ENCODE data around the gene EHHADH. TPM values are rescaled to one million over a fixed set of nuclear protein-coding genes. Genes with fewer than 3 reads are reported as not detected.

Gene EHHADH
- total RNA-seq, 1 experiment from 2014 or later = not detected

DNA sequence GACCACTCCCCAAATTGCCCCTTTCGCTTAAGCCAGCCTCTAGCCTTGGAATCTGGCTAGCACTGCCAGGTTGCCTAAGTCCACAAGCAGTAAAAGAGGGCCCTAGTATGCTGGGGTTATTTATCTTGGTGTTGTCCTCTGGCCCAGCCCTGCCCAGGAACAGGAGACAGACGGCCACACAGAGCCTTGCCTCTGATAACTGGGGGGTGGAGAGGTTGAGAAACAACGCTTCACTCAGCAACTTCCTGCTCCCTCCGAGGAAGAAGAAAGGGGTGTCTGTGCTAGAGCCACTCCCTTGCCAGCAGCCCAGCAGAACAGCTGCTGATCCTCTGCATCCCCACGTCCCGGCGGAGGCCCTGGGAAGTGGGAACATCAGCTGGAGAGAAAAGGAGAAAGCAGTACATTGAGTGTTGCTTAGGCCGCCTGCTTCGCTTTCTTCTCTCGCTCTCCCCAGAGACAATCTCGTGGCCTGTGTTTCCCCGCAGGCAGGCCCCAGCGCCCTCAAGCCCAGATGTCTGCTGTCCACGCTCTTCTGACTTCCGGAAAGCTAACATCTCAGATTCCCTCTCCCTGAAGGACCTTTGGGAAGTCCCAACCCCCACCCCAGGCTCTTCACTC lies 78.4 kb downstream of the EHHADH start:
- peak overlapping the region; percentile 64 for H3K4me2 ChIP-seq (ENCODE audit: low read depth, low read length, poor library complexity, severe bottlenecking)
- H3K9ac ChIP-seq (ENCODE audit: low read length) = peak overlapping the region; percentile 43

DNA sequence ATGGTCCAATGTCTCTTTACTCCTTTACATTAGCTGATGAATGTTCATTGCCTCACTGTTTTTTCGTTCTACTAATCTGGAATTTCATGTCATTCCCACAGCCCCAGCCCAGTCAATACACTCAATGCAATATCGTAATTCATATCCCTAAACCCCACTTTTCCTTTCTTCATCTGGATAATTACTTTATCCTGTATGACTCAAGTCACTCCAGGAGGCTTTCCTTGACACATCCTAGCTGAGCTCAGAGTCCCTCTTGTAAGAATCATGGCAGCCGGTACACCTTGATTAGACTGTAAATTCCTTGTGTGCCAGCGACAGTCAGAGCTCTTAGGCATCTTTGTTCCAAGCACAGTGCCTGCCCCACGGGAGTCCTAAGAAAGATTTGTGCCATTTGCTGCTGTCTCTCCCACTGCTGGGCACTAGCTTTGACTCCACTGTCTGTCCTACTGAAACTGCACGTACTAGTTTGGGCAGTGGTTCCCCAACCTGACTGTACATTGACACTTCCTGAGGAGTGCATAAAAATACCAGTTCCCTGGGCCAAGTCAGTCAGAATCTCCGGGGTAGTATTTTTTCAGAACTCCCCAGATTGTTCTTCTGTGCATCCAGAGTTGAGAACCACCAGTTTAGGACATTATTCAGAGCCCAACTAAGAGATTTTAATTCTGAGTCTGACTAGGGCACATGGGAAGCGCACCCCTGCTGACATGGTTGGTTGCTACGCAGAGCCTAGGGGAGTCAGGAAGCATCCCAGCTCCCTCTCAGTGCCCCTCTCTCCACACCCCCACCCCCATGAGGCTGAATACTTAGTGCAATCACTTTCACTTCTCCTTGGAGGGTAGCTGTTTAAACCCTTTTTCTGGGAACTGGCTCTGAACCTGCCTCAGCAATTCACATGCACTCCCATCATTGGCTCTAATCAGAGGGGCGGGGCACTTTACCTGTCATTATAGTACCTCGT lies 81.5 kb downstream of the EHHADH start:
- no peaks in the 10 kb centered on the region for H3K79me2 ChIP-seq (ENCODE audit: low read length)
- H2AFZ ChIP-seq (ENCODE audit: low read length) = no peak overlapping the region
- no peaks in the 10 kb centered on the region for H3K9me2 ChIP-seq (replicated peaks; ENCODE audit: insufficient read depth, low read length)
- H3K9me3 ChIP-seq (ENCODE audit: low read length) = no peaks in the 10 kb centered on the region
- H3K27ac ChIP-seq (ENCODE audit: low read length) = no peak overlapping the region
- no peaks in the 10 kb centered on the region for H3K27me3 ChIP-seq (ENCODE audit: low read length)
- H3K9ac ChIP-seq (ENCODE audit: low read length) = no peak overlapping the region
- no peaks in the 10 kb centered on the region for H3K36me3 ChIP-seq (ENCODE audit: insufficient read depth, low read length)
- no peaks in the 10 kb centered on the region for H4K20me1 ChIP-seq (ENCODE audit: insufficient read depth, low read depth, low read length)
- no peak overlapping the region for H3K4me2 ChIP-seq (ENCODE audit: low read depth, low read length, poor library complexity, severe bottlenecking)
- peaks cover 12% of the 10 kb centered on the region for H3K4me1 ChIP-seq (ENCODE audit: low read length)
- no peak overlapping the region for H3K4me3 ChIP-seq (ENCODE audit: low read length)
- DNase-seq = no peak

More for the DNA sequence above, 78.4 kb downstream of the EHHADH start:
- Histone ChIP-seq H3K9me2 (replicated peaks; ENCODE audit: insufficient read depth, low read length) (no peaks in the 10 kb centered on the region), H4K20me1 (ENCODE audit: insufficient read depth, low read depth, low read length) (no peaks in the 10 kb centered on the region), H3K79me2 (ENCODE audit: low read length) (no peaks in the 10 kb centered on the region), H3K4me3 (ENCODE audit: low read length) (peak overlapping the region; percentile 33), H3K27ac (ENCODE audit: low read length) (no peak overlapping the region), H3K36me3 (ENCODE audit: insufficient read depth, low read length) (no peaks in the 10 kb centered on the region), H2AFZ (ENCODE audit: low read length) (peak overlapping the region; percentile 94), H3K27me3 (ENCODE audit: low read length) (no peaks in the 10 kb centered on the region), H3K4me1 (ENCODE audit: low read length) (peaks cover 12% of the 10 kb centered on the region), H3K9me3 (ENCODE audit: low read length) (no peaks in the 10 kb centered on the region)
- DNase-seq = peak; percentile 75

DNA sequence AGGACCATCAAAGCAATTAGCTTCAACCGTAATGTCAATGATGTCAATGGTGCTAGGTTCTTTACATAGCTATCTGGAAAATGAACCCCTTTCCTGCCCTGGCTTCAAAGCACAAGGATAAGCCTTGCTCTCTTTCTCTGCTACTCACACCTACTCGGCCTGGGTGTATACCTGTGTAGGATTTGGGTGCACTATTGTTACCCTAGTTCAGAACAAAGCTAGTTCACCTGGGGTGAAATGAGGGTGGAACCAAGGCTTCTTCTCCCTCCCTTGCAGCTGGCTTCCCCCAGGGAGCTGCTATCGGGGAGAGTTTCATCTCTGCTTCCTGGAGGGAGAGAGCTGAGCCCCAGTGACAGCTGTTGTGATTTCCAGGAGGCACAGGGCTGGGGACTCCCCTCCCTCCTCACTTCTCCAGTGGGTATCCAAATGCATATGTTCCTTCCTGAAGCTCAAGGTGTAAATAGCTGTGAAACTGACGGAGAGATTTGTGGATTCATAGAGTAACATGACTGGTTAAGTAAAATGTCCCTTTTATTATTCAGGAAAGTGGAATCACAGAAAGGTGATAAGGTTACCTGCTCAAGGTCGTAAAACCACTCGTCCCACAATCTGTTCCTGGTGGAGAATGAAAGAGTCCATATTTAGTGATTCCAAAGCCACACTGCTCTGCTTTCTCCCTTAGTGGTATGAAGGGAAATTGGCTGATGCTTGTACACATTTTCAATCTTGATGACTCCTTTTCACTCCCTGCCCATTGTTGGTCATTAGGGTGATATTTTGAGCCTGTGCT lies 89.2 kb downstream of the EHHADH start:
- Histone ChIP-seq H2AFZ (ENCODE audit: low read length) (no peak overlapping the region), H3K9me3 (ENCODE audit: low read length) (no peaks in the 10 kb centered on the region), H3K9me2 (replicated peaks; ENCODE audit: insufficient read depth, low read length) (no peaks in the 10 kb centered on the region), H3K27me3 (ENCODE audit: low read length) (no peaks in the 10 kb centered on the region), H3K4me3 (ENCODE audit: low read length) (no peak overlapping the region), H3K4me1 (ENCODE audit: low read length) (no peaks in the 10 kb centered on the region), H3K4me2 (ENCODE audit: low read depth, low read length, poor library complexity, severe bottlenecking) (no peak overlapping the region), H3K79me2 (ENCODE audit: low read length) (no peaks in the 10 kb centered on the region), H3K9ac (ENCODE audit: low read length) (no peak overlapping the region), H3K36me3 (ENCODE audit: insufficient read depth, low read length) (no peaks in the 10 kb centered on the region), H4K20me1 (ENCODE audit: insufficient read depth, low read depth, low read length) (no peaks in the 10 kb centered on the region), H3K27ac (ENCODE audit: low read length) (no peak overlapping the region)
- no peak for DNase-seq

DNA sequence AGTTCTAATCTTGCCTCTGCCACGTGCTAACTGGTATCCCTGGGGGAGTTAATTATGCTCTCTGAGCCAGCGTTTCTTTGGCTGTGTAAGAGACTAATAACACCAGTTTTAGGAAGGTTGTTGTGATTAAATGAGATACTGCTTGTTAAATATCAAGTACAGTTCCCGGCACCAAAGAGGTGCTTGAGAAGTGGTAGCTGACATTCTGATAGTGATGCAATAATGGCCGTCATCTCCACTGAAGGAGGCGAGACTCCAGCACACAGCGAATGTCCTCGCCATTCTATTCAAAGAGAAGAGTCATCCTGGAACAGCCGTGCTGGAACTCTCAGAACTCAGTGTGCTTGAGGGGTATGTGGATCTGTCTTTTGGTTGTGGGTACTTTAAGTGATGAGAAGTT lies 91.2 kb downstream of the EHHADH start:
- no peaks in the 10 kb centered on the region for H3K9me3 ChIP-seq (ENCODE audit: low read length)
- H3K4me3 ChIP-seq (ENCODE audit: low read length) = no peak overlapping the region
- H4K20me1 ChIP-seq (ENCODE audit: insufficient read depth, low read depth, low read length) = no peaks in the 10 kb centered on the region
- no peaks in the 10 kb centered on the region for H3K79me2 ChIP-seq (ENCODE audit: low read length)
- H3K4me2 ChIP-seq (ENCODE audit: low read depth, low read length, poor library complexity, severe bottlenecking) = no peak overlapping the region
- no peaks in the 10 kb centered on the region for H3K36me3 ChIP-seq (ENCODE audit: insufficient read depth, low read length)
- H2AFZ ChIP-seq (ENCODE audit: low read length) = no peak overlapping the region
- no peak overlapping the region for H3K9ac ChIP-seq (ENCODE audit: low read length)
- no peak for DNase-seq
- no peaks in the 10 kb centered on the region for H3K4me1 ChIP-seq (ENCODE audit: low read length)
- no peak overlapping the region for H3K27ac ChIP-seq (ENCODE audit: low read length)
- no peaks in the 10 kb centered on the region for H3K27me3 ChIP-seq (ENCODE audit: low read length)
- no peaks in the 10 kb centered on the region for H3K9me2 ChIP-seq (replicated peaks; ENCODE audit: insufficient read depth, low read length)

DNA sequence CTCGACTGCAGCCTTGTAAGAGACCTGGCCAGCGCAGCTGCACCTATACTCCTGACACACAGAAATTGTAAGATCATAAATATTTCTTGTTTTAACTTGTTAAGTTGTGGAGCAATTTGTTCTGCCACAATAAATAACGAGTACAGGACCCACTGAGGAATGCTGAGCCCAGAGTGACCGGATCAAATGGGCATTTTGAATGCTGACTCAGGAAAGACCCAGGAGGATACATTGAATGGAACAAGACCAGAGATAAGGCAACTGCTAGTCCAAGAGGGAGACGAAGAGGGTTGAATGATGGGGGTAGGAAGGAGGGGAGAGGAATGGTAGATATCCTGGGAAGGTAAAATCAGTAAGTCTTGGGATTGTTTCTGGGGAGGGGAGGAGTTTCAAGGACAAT lies 92.1 kb downstream of the EHHADH start:
- Histone ChIP-seq H3K9me3 (ENCODE audit: low read length) (no peaks in the 10 kb centered on the region), H3K9me2 (replicated peaks; ENCODE audit: insufficient read depth, low read length) (no peaks in the 10 kb centered on the region), H3K4me3 (ENCODE audit: low read length) (no peak overlapping the region), H3K27ac (ENCODE audit: low read length) (no peak overlapping the region), H3K4me2 (ENCODE audit: low read depth, low read length, poor library complexity, severe bottlenecking) (no peak overlapping the region), H3K4me1 (ENCODE audit: low read length) (no peaks in the 10 kb centered on the region), H3K36me3 (ENCODE audit: insufficient read depth, low read length) (no peaks in the 10 kb centered on the region), H3K27me3 (ENCODE audit: low read length) (no peaks in the 10 kb centered on the region), H3K9ac (ENCODE audit: low read length) (no peak overlapping the region), H4K20me1 (ENCODE audit: insufficient read depth, low read depth, low read length) (no peaks in the 10 kb centered on the region), H3K79me2 (ENCODE audit: low read length) (no peaks in the 10 kb centered on the region), H2AFZ (ENCODE audit: low read length) (no peak overlapping the region)
- no peak for DNase-seq

DNA sequence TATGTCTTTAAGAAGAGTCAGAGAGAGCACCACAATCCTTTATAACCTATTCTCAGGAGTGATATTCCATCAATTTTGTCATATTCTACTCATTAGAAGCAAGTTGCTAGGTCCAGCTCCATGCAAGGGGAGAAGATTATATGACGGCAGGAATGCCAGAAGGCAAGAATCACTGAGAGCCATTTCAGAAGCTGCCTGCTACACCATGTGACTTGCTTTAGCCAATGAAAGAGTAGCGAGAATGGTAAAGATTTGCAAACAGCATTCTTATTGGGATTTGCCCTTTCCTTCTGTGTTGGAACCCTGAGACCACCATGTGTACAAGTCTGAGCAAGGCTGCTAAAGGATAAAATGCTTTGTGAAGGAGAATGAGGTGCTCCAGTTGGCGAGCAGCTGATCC lies 96.5 kb downstream of the EHHADH start:
- Histone ChIP-seq H3K4me1 (ENCODE audit: low read length) (no peaks in the 10 kb centered on the region), H3K36me3 (ENCODE audit: insufficient read depth, low read length) (no peaks in the 10 kb centered on the region), H3K9me2 (replicated peaks; ENCODE audit: insufficient read depth, low read length) (no peaks in the 10 kb centered on the region), H2AFZ (ENCODE audit: low read length) (no peak overlapping the region), H3K79me2 (ENCODE audit: low read length) (no peaks in the 10 kb centered on the region), H3K4me2 (ENCODE audit: low read depth, low read length, poor library complexity, severe bottlenecking) (no peak overlapping the region), H3K9ac (ENCODE audit: low read length) (no peak overlapping the region), H3K27me3 (ENCODE audit: low read length) (no peaks in the 10 kb centered on the region), H3K27ac (ENCODE audit: low read length) (no peak overlapping the region), H4K20me1 (ENCODE audit: insufficient read depth, low read depth, low read length) (no peaks in the 10 kb centered on the region), H3K4me3 (ENCODE audit: low read length) (no peak overlapping the region), H3K9me3 (ENCODE audit: low read length) (no peaks in the 10 kb centered on the region)
- DNase-seq = no peak

DNA sequence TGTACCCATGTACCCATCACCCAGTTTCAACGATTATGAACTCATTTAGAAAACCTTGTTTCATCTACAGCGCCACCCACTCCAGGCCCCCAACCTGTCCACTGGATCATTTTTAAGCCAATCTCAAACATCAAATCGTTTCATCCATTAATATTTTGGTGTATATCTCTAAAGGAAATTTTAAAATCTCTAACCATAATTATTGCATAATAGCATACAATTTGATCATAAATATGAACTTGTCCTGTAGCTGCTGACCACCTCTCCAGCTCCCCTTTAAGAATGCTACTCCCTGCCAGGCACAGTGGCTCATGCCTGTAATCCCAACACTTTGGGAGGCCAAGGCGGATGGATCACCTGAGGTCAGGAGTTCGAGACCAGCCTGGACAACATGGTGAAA lies 98.2 kb downstream of the EHHADH start:
- DNase-seq = no peak
- Histone ChIP-seq H3K4me3 (ENCODE audit: low read length) (no peak overlapping the region), H4K20me1 (ENCODE audit: insufficient read depth, low read depth, low read length) (no peaks in the 10 kb centered on the region), H3K27ac (ENCODE audit: low read length) (no peak overlapping the region), H3K79me2 (ENCODE audit: low read length) (no peaks in the 10 kb centered on the region), H3K4me2 (ENCODE audit: low read depth, low read length, poor library complexity, severe bottlenecking) (no peak overlapping the region), H3K36me3 (ENCODE audit: insufficient read depth, low read length) (no peaks in the 10 kb centered on the region), H3K9ac (ENCODE audit: low read length) (no peak overlapping the region), H3K27me3 (ENCODE audit: low read length) (no peaks in the 10 kb centered on the region), H3K4me1 (ENCODE audit: low read length) (no peaks in the 10 kb centered on the region), H3K9me2 (replicated peaks; ENCODE audit: insufficient read depth, low read length) (no peaks in the 10 kb centered on the region), H2AFZ (ENCODE audit: low read length) (no peak overlapping the region), H3K9me3 (ENCODE audit: low read length) (no peaks in the 10 kb centered on the region)
